Stimulated activated CD4-positive, alpha-beta T cell treated with anti-CD3 and anti-CD28 coated beads, Interleukin-12 subunit alpha, Interleukin-12 subunit beta, amount 100 ng/mL, for 48 hours (primary cell): ENCODE results near the gene SSUH2.
"Not testable (repeated sequence)": the region's sequence is repeated elsewhere in the genome, so short reads cannot be mapped to it uniquely, and the experiment has no call there.

Experiments
- DNase-seq, 3 donors: peaks; one replicate each; pipeline ENCODE4 v3.0.0-alpha.2; 2020; ENCODE audit warnings: low read depth in 2 of 3, low spot score in 1 of 3

The SSUH2 gene

DNA sequence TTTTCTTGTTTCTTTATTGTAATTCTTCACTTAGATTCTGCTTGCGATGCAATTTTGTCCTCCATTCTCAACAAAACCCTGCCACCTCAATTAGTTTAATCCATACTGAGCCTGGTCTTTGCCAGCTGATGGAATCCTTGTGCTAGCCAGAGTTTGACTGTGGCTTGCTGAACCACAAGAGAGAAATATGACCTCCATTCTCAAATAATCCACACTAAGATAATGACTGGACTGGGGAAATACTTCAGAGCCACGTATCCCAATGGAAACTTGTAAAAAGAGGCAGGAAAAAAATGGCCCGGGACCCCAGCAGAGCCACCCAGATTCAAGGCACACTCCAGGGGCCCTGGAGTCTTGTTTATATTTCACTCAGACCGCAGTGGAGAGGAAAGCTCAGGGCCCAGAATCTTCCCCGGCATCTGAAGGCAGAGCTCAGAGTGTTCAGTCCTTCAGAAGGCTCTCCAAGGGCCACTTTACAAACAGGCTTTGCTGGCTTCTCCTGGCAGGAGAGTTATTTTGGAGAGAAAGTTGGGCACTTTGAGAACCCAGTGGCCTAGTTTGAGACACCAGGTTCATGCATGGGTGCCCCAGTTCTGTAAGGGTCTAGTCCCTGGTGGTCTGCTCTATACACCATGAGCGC lies 62.7 kb downstream of the SSUH2 start:
- no peak for DNase-seq

GRCh38 chr3:8581373-8581772 lies 63.2 kb downstream of the SSUH2 start:
- no peak for DNase-seq

DNA sequence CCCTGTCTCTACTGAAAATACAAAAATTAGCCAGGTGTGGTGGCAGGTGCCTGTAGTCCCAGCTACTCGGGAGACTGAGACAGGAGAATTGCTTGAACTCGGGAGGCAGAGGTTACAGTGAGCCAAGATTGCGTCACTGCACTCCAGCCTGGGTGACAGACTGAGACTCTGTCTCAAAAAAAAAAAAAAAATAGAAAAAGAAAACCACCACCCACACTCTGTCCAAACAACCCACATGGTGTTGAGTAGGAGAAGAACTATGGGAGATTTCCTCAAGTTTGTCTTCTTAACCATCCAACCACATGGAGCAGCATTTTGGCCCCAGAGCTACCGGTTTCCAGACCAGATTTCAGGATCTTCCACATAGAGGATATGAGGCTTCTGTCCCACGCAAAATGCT lies 64.2 kb downstream of the SSUH2 start:
- DNase-seq, result not testable (repeated sequence)

GRCh38 chr3:8579943-8580342 lies 64.7 kb downstream of the SSUH2 start:
- DNase-seq, result no peak

GRCh38 chr3:8579096-8579495 lies 65.5 kb downstream of the SSUH2 start:
- no peak for DNase-seq

- no peak for DNase-seq
These were observed 66.3 kb downstream of the SSUH2 start for GRCh38 chr3:8578282-8578681.

DNA sequence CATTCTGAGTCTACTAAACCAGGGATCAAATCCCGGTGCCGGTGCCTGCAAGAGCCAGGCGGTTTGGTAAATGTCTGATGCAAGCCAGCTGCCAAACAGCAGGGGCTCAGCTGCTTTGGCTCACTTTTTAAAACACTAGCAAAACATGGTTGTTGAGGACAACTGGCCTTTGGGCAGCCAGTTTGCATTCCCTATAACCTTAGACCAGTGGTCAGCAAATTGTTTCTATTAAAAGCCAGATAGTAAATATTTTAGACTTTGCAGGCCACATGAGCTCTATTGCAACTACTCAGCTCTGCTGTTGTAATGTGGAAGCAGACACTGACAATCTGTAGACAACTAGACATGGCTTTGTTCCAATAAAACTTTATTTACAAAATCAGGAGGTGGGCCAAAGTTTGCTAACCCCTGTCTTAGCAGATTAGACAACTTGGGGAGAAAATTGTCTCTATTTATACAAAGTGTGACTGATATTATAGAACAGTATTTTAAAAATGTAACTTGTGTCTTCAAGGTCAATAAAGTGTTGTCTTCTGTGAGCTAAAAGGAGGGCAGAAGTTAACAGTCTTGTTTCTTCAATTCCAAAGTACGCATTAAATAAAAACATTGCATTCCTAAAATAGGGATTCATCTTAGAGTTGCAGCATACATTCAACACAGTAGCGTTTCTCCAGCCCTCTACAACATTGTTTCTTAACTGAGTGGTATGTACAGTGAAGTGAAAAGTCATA lies 67.6 kb downstream of the SSUH2 start:
- DNase-seq, result no peak

GRCh38 chr3:8576436-8576835 lies 68.2 kb downstream of the SSUH2 start:
- no peak for DNase-seq

- DNase-seq, result no peak
These were observed 69.1 kb downstream of the SSUH2 start for GRCh38 chr3:8575364-8576104.

GRCh38 chr3:8574670-8575322 lies 69.8 kb downstream of the SSUH2 start:
- DNase-seq, result no peak

DNA sequence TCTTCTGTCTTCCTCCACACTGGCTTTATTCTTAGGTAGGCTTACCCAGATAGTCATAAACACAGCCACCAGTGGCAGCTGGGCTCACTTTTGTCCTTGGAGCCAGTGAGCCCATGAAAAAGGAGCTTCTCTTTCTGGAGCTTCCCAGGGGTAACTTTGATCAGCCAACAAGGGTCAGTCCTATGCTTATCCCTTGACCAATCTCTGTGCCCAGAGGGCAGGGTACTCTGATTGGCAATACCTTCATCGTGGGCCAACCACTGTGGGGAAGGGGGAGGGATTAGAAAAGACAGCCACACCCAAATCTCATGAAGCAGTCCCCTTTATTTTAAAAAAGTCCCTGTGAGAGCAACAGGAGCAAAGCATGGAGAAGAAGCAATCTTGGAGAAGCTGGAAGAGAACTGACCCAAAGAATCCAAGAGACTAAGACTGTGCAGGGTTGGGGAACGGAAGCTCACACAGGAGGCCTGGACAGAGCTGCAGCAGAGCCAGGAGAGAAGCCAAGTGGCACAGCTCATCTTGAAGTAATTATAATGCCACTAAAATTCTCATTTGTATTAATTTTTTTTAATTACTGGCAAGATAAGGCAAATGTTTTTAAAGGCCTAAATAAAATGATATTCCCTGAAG lies 70.4 kb downstream of the SSUH2 start:
- no peak for DNase-seq

DNA sequence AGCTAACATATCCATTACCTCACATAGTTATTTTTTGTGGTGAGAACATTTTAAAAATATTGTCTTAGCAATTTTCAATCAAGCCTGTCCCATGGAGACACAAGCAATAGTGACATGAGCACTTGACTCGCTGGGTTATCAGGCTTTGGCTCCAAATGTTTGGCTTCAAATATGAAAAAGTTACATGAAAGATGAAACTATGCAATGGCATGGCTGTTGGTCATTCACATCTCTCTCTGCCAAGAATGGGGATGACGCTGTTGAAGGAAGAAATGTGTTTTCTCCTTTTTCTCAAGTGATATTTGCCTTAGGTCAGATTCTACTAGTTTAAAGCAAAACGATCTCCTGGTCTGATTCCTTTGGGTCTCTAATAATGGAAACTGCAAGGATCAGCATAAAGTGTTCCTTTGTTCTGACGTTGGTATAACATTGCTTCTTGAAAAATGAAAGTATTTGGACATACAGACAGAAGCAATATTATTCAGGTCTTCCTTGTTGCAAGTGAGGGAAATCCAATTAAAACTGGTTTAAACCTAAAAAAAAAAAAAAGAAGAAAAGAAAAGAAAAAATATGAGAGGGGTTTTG lies 71.2 kb downstream of the SSUH2 start:
- DNase-seq, result no peak

GRCh38 chr3:8571256-8571655 lies 73.3 kb downstream of the SSUH2 start:
- no peak for DNase-seq
